ENCODE measurements around the gene REEP1.

DNA sequence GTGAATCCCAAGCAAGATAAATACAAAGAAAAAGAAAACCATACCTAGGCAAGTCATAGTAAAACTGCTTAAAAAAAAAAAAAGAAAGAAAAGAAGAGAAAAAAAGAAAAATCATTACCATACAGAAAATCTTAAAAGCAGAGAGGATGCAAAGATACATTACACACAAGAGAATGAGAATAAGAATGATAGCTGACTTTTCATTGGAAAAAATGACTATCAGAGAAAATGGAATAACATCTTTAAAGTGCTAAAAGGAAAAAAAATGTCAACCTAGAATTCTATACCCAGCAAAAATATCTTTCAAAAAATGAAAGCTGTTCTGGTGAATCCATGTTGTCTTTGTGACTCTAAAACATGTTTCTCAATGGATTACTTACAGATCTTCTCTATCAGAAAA is 66.2 kb downstream of the REEP1 start:
- TF ChIP-seq, protein P1, sequence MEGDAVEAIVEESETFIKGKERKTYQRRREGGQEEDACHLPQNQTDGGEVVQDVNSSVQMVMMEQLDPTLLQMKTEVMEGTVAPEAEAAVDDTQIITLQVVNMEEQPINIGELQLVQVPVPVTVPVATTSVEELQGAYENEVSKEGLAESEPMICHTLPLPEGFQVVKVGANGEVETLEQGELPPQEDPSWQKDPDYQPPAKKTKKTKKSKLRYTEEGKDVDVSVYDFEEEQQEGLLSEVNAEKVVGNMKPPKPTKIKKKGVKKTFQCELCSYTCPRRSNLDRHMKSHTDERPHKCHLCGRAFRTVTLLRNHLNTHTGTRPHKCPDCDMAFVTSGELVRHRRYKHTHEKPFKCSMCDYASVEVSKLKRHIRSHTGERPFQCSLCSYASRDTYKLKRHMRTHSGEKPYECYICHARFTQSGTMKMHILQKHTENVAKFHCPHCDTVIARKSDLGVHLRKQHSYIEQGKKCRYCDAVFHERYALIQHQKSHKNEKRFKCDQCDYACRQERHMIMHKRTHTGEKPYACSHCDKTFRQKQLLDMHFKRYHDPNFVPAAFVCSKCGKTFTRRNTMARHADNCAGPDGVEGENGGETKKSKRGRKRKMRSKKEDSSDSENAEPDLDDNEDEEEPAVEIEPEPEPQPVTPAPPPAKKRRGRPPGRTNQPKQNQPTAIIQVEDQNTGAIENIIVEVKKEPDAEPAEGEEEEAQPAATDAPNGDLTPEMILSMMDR (IDR thresholded peaks at IDR 0.05), result no peak
- TF ChIP-seq POLR2A (IDR thresholded peaks at IDR 0.05), result no peak
- no peak for TF ChIP-seq POLR2AphosphoS5 (IDR thresholded peaks at IDR 0.05)
- TF ChIP-seq EP300 (IDR thresholded peaks at IDR 0.05), result no peak
